ENCODE measurements around the gene ZNF248. TPM values are rescaled to one million over a fixed set of nuclear protein-coding genes. Genes with fewer than 3 reads are reported as not detected.

The ZNF248 gene
- total RNA-seq, 1 experiment from 2014 or later: 10.8 TPM

DNA sequence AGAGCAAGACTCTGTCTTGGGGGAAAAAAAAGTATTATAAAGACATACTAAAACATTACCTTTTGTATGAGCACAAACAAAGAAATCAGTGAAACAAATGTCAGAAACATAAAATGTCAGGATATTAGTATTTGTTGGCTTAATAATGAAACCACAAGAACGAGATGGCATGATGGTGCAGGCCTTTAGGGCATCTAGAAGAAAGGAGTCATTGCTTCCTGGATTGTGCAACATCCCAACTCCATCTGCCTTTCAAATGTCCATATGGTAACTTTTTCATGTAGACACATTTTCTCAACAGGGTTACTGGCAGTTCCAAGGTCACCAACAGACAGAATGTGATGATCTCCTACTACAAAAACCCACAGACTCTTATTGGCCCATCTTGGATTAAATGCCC lies 96.6 kb downstream of the ZNF248 start:
- no peaks in the 10 kb centered on the region for H3K4me1 Mint-ChIP-seq (ENCODE audit: low read depth, unreplicated experiment)
- H3K27me3 Mint-ChIP-seq (ENCODE audit: unreplicated experiment): no peaks in the 10 kb centered on the region
- CTCF ChIA-PET: no interaction called here
- TF ChIP-seq, protein P1, sequence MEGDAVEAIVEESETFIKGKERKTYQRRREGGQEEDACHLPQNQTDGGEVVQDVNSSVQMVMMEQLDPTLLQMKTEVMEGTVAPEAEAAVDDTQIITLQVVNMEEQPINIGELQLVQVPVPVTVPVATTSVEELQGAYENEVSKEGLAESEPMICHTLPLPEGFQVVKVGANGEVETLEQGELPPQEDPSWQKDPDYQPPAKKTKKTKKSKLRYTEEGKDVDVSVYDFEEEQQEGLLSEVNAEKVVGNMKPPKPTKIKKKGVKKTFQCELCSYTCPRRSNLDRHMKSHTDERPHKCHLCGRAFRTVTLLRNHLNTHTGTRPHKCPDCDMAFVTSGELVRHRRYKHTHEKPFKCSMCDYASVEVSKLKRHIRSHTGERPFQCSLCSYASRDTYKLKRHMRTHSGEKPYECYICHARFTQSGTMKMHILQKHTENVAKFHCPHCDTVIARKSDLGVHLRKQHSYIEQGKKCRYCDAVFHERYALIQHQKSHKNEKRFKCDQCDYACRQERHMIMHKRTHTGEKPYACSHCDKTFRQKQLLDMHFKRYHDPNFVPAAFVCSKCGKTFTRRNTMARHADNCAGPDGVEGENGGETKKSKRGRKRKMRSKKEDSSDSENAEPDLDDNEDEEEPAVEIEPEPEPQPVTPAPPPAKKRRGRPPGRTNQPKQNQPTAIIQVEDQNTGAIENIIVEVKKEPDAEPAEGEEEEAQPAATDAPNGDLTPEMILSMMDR (IDR thresholded peaks at IDR 0.05; ENCODE audit: unreplicated experiment): no peak
- BruUV-seq (replicated peaks): no TSS peak
- no peaks in the 10 kb centered on the region for H3K36me3 Mint-ChIP-seq (ENCODE audit: insufficient read depth, unreplicated experiment)
- no peak overlapping the region for H3K4me3 Mint-ChIP-seq (ENCODE audit: low read depth, unreplicated experiment)
- peaks cover 8% of the 10 kb centered on the region for H3K9me3 Mint-ChIP-seq (ENCODE audit: low read depth, unreplicated experiment)
- intact Hi-C loops (cut with micrococcal nuclease; ENCODE audit: unreplicated experiment): no loop called here
- no peak overlapping the region for H3K27ac Mint-ChIP-seq (ENCODE audit: unreplicated experiment)
- DNase-seq: no peak

- intact Hi-C loops (cut with micrococcal nuclease; ENCODE audit: unreplicated experiment): no loop called here
- DNase-seq: no peak
- Mint-ChIP-seq H3K4me3 (ENCODE audit: low read depth, unreplicated experiment) (no peak overlapping the region), H3K27me3 (ENCODE audit: unreplicated experiment) (no peaks in the 10 kb centered on the region), H3K4me1 (ENCODE audit: low read depth, unreplicated experiment) (no peaks in the 10 kb centered on the region), H3K27ac (ENCODE audit: unreplicated experiment) (no peak overlapping the region), H3K9me3 (ENCODE audit: low read depth, unreplicated experiment) (peaks cover 8% of the 10 kb centered on the region), H3K36me3 (ENCODE audit: insufficient read depth, unreplicated experiment) (no peaks in the 10 kb centered on the region)
- BruUV-seq (replicated peaks): no TSS peak
- TF ChIP-seq, protein P1 (IDR thresholded peaks at IDR 0.05; ENCODE audit: unreplicated experiment): no peak
- CTCF ChIA-PET: no interaction called here
These were observed 99.3 kb downstream of the ZNF248 start for GRCh38 chr10:37758074-37758473.

DNA sequence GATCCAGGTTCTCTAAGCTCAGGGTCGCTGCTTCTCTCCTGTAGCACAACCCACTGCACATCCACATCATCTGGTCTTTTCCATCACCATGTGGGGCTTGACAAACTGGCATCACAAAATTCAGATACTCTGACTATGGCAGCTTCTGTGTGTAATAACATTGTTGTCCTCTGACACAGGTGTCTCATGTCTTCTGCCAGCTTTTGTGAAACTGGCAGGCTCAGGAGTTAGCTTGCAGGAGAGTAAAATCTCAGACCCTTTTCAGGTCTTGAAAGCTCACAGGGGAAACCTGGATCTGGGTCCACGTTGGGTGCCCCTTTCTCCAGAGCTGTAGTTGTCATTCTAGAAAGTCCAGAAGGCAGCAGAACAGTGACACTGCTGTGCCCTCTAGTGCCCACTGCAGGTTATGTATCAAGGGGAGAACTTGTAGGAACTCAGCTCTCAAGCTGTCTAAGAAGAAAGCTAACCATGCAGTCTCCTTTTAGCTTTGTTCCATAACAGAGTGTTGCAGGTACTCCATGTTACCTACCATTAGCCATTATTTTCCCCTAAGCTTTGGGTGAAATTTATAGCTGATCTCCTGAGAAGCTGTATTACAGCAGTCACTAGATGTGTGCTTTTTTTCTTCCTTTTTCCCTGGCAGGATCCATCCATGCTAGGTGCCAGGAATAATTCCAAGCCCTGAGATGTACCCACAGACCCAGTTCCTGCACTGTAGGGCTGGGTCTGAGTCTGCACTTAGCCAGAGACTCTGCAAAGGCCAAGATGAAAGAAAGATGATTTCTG lies 102.7 kb downstream of the ZNF248 start:
- peaks cover 5% of the 10 kb centered on the region for H3K9me3 Mint-ChIP-seq (ENCODE audit: low read depth, unreplicated experiment)
- CTCF ChIA-PET: interaction anchor here (1.0 kb wide), 1 partner anchor 259 kb away, joined by 4 read pairs; no protein-coding TSS in a partner anchor
- no peaks in the 10 kb centered on the region for H3K36me3 Mint-ChIP-seq (ENCODE audit: insufficient read depth, unreplicated experiment)
- H3K4me1 Mint-ChIP-seq (ENCODE audit: low read depth, unreplicated experiment): no peaks in the 10 kb centered on the region
- DNase-seq: no peak
- TF ChIP-seq, protein P1 (IDR thresholded peaks at IDR 0.05; ENCODE audit: unreplicated experiment): no peak
- H3K27ac Mint-ChIP-seq (ENCODE audit: unreplicated experiment): no peak overlapping the region
- intact Hi-C loops (cut with micrococcal nuclease; ENCODE audit: unreplicated experiment): no loop called here
- H3K27me3 Mint-ChIP-seq (ENCODE audit: unreplicated experiment): no peaks in the 10 kb centered on the region
- BruUV-seq (replicated peaks): no TSS peak
- no peak overlapping the region for H3K4me3 Mint-ChIP-seq (ENCODE audit: low read depth, unreplicated experiment)

- Mint-ChIP-seq H3K4me1 (ENCODE audit: low read depth, unreplicated experiment) (no peaks in the 10 kb centered on the region), H3K27ac (ENCODE audit: unreplicated experiment) (no peak overlapping the region), H3K4me3 (ENCODE audit: low read depth, unreplicated experiment) (no peak overlapping the region), H3K9me3 (ENCODE audit: low read depth, unreplicated experiment) (peaks cover 4% of the 10 kb centered on the region), H3K36me3 (ENCODE audit: insufficient read depth, unreplicated experiment) (no peaks in the 10 kb centered on the region), H3K27me3 (ENCODE audit: unreplicated experiment) (no peaks in the 10 kb centered on the region)
- intact Hi-C loops (cut with micrococcal nuclease; ENCODE audit: unreplicated experiment): no loop called here
- TF ChIP-seq, protein P1 (IDR thresholded peaks at IDR 0.05; ENCODE audit: unreplicated experiment): no peak
- BruUV-seq (replicated peaks): no TSS peak
- CTCF ChIA-PET: no interaction called here
- no peak for DNase-seq
These were observed 105.0 kb downstream of the ZNF248 start for GRCh38 chr10:37752334-37752875.
